KG1 (cell line): ENCODE data around the gene PPP1R1A.

Experiments
- DNase-seq: peaks from one replicate; lab custom pipeline; 2025; lab: John Stamatoyannopoulos, UW

PPP1R1A gene

DNA sequence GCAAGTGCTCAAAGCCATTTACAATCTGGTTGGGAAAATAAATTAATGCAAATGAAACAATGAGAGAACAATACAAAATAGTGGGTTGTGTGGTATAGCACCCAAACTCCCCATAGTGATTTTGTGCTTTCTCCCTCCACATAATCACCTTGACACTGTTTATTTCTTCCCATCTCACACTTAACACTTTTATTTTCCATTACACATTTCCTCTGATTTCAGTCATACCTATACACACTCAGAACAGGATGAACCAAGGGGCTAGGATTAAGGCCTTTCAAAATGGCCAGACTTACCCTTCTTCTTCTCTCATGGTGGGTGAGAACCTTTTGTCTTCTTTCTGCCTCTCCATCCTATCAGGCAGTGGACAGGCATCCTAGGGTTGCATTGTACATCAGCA is 53.0 kb downstream of the PPP1R1A start:
- DNase-seq, result no peak

DNA sequence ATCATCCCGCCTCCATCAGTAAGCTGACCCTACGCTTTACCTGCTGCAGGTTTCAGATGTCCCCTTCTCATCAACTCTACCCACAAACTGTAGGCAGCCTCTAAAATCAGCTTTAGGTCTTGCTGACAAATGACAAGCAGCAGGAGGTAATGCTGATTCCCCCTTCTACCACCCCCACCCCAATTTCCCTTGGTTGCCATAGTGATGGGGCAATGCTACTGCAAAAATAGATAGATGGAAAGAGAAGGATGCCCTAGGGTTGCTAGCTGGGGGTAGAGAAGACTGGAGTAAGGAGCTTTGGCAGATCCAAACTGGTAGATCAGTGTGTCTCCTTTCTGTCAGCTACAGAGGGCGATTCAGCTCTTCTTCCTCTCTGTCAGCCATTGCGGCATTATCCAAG is 58.9 kb downstream of the PPP1R1A start:
- DNase-seq, result no peak
